Measurements from ENCODE around the gene CYP8B1.

DNA sequence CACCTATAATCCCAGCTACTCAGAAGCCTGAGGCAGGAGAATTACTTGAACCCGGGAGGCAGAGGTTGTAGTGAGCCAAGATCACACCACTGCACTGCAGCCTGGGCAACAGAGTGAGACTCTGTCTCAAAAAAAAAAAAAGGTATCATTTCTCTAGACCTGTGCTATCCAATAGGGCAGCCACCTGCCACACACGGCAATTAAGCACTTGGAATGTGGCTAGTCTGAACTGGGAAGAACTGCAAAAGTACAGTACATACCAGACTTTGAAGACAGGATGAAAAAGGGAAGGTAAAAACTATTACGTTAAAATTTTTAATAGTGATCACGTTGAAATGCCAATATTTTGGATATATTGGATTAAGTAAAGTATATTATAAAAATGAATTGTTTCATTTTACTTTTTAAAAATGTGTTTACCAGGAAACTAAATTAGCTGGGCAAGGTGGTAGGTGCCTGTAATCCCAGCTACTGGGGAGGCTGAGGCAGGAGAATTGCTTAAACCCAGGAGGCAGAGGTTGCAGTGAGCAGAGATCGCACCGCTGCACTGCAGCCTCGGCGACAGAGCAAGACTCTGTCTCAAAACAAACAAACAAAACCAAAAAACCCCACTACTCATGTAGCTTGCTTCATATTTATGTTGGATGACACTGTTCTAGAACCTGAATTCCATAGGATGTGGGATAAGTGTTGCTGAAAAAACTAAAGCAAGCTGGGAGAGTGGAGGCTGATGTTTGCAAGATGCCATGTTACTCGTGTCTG lies 2.3 kb downstream of the CYP8B1 start:
- TF ChIP-seq, protein P1, sequence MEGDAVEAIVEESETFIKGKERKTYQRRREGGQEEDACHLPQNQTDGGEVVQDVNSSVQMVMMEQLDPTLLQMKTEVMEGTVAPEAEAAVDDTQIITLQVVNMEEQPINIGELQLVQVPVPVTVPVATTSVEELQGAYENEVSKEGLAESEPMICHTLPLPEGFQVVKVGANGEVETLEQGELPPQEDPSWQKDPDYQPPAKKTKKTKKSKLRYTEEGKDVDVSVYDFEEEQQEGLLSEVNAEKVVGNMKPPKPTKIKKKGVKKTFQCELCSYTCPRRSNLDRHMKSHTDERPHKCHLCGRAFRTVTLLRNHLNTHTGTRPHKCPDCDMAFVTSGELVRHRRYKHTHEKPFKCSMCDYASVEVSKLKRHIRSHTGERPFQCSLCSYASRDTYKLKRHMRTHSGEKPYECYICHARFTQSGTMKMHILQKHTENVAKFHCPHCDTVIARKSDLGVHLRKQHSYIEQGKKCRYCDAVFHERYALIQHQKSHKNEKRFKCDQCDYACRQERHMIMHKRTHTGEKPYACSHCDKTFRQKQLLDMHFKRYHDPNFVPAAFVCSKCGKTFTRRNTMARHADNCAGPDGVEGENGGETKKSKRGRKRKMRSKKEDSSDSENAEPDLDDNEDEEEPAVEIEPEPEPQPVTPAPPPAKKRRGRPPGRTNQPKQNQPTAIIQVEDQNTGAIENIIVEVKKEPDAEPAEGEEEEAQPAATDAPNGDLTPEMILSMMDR (IDR thresholded peaks at IDR 0.05): no peak
- TF ChIP-seq POLR2AphosphoS5 (IDR thresholded peaks at IDR 0.05; ENCODE audit: insufficient read depth in 1 of 2, low read depth in 1 of 2) (no peak), POLR2A (IDR thresholded peaks at IDR 0.05) (no peak)
